SK-N-SH (cell line): ENCODE data around the gene AKT1.

Experiments
- CTCF ChIP-seq: fragments of 200-600 bp; sonication (generic); IDR thresholded peaks from 2 replicates; pipeline ENCODE4 v1.6.1; 2017; ENCODE audit warnings: antibody characterized with exemption, mild to moderate bottlenecking, moderate library complexity
- ELF1 ChIP-seq: IDR thresholded peaks from 2 replicates; pipeline ENCODE4 v1.4.0; 2012
- JUND ChIP-seq: IDR thresholded peaks from 2 replicates; pipeline ENCODE4 v1.4.0; 2012
- MAX ChIP-seq: IDR thresholded peaks from 2 replicates; pipeline ENCODE4 v1.4.0; 2012; ENCODE audit warnings: low read depth
- NFIC ChIP-seq: IDR thresholded peaks from 2 replicates; pipeline ENCODE4 v1.4.0; 2012; ENCODE audit warnings: borderline replicate concordance
- PBX3 ChIP-seq: IDR thresholded peaks from 2 replicates; pipeline ENCODE4; 2012
- RCOR1 ChIP-seq: fragments of 150-350 bp; IDR thresholded peaks from 2 replicates; pipeline ENCODE4 v1.6.1; 2017; ENCODE audit warnings: antibody characterized with exemption, low read length
- REST ChIP-seq: IDR thresholded peaks from 2 replicates; pipeline ENCODE4 v1.6.1; 2012; ENCODE audit warnings: mild to moderate bottlenecking, low read depth, low read length, moderate library complexity
- TAF1 ChIP-seq: IDR thresholded peaks from 2 replicates; pipeline ENCODE4 v1.6.1; 2012; ENCODE audit warnings: low read depth, mild to moderate bottlenecking, low read length, moderate library complexity, borderline replicate concordance
- TEAD4 ChIP-seq: IDR thresholded peaks from 2 replicates; pipeline ENCODE4 v1.4.0; 2012; ENCODE audit warnings: mild to moderate bottlenecking, borderline replicate concordance; ENCODE audit not compliant: insufficient read depth
- USF2 ChIP-seq: fragments of 150-350 bp; IDR thresholded peaks from 2 replicates; pipeline ENCODE4 v1.6.1; 2017; ENCODE audit warnings: antibody characterized with exemption, low read length, low read depth, borderline replicate concordance

GRCh38 chr14:104773505-104774452 lies 21.8 kb downstream of the AKT1 start:
- TF ChIP-seq TAF1 (no peak), NFIC (no peak), REST (no peak), CTCF (no peak), JUND (no peak), MAX (no peak), RCOR1 (no peak), PBX3 (no peak), TEAD4 (no peak), USF2 (no peak), ELF1 (no peak)
